DMS153 (cell line): ENCODE results near the gene BFSP1.

Source experiments
- DNase-seq: peaks from one replicate; lab custom pipeline; 2025; lab: John Stamatoyannopoulos, UW

BFSP1 gene

GRCh38 chr20:17530716-17531664 lies at the start of gene BFSP1:
BFSP1 (minus strand) TSS chr20:17531379; CDS start chr20:17531329, 50 bp downstream.
- DNase-seq = peak; percentile 69

GRCh38 chr20:17580895-17581294 lies 49.7 kb upstream of the BFSP1 start:
- no peak for DNase-seq

- DNase-seq = no peak
Observed at GRCh38 chr20:17579369-17580039, 48.3 kb upstream of the BFSP1 start.

DNA sequence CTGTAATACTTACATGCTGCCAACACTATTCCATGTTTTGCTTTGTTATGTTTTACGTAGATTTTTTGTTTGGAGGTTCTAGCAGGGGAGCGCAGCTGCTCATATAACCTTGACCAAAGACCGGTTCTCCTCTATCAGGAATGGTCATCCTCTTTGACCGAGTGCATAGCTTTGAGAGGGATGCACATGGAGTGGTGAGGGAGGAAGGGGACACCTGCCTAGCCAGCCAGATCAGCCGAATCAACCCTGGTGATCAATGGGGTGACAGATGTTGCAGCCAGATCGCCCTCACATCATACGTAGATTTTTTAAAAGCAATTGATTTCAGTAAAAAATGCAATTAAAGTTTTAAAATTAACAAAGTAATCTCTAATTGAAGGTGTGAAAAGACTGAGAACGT lies 45.0 kb upstream of the BFSP1 start:
- DNase-seq = no peak

GRCh38 chr20:17573463-17573862 lies 42.3 kb upstream of the BFSP1 start:
- no peak for DNase-seq

GRCh38 chr20:17572034-17572638 lies 41.0 kb upstream of the BFSP1 start:
- DNase-seq = peak; percentile 18

GRCh38 chr20:17571153-17571527 lies 40.0 kb upstream of the BFSP1 start:
- no peak for DNase-seq

- DNase-seq = peak; percentile 18
Observed at GRCh38 chr20:17570347-17571152, 39.4 kb upstream of the BFSP1 start.

GRCh38 chr20:17569616-17570346 lies 38.6 kb upstream of the BFSP1 start, which contains the start of gene DSTN:
DSTN (plus strand) TSS chr20:17570075; CDS start chr20:17570209, 134 bp downstream.
- peak; percentile 80 for DNase-seq

DNA sequence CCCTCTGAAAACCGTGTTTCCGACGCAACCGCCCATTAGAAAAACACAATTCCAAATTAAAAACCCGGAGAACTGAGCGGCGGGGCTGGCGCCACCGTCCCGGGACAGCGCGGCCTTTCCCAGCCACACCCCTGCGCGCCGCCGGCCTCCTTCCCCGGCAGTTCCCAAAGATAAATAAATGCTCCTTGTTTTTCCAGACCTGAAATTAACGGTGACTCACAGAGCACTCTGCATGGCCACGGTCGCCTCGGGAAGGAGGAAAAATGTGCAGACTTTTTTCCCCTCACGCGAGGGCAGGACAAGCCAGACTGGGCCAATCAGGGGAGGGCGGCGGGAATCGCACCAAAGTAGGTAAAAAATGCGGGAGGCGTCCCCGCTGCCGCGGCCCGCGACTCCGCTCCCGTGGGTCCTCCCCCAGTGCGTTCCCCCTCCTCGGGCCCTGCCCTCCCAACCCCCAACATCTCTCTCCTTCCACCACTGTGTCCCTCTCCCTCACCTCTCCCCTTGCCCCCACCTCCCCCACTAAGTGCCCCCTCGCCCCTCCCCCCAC lies 37.9 kb upstream of the BFSP1 start:
- DNase-seq = peak; percentile 65

DNA sequence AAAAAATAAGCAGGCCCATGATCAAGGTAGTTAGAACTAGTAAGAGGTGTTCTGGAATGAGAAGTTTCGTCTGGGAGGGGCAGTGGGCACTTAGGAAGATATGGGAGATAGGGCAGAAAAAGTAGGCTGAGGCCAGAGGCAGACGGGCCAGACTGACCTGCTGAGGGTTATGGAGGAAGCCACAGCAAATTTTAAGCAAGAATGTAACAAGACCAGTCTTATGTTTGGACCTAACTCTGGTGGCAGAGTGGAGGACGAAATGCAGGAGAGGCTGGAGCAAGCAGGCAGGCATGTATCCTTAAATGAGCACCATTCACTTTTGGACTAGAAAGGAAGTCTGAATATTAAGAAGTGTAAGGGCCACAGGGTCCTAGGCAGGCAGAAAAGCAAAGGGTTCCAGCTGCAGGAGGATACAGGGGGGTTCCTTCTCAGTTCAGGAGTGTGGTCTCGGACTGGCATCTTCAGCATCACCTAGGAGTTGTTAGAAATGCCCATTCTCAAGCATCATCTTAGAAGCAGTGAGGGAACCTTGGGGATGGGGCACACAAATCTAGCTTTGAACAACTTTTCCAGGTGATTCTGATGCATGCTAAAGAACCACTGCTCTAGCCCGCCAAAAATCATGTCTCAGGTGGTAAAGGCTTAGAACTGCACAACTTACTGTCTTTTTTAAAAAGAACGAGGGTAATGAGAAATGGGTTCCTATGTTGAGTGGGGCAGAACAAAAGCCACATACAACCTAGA lies 37.0 kb upstream of the BFSP1 start:
- DNase-seq = no peak

DNA sequence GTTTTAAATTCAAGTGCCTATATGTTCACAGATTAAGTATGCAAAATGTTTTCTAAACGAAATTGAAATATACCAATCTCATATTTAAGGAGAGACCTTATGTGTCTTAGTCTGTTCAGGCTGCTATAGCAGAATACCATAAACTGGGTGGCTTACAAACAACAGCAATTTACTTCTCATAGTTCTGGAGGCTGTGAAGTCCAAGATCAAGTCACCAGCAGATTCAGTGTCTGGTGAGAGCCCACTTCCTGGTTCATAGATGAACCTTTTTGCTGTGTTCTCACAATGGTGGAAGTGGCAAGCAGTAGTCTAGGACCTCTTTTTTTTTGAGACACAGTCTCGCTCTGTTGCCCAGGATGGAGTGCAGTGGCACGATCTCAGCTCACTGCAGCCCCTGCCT lies 35.2 kb upstream of the BFSP1 start:
- no peak for DNase-seq

GRCh38 chr20:17565169-17565845 lies 34.1 kb upstream of the BFSP1 start:
- no peak for DNase-seq

DNA sequence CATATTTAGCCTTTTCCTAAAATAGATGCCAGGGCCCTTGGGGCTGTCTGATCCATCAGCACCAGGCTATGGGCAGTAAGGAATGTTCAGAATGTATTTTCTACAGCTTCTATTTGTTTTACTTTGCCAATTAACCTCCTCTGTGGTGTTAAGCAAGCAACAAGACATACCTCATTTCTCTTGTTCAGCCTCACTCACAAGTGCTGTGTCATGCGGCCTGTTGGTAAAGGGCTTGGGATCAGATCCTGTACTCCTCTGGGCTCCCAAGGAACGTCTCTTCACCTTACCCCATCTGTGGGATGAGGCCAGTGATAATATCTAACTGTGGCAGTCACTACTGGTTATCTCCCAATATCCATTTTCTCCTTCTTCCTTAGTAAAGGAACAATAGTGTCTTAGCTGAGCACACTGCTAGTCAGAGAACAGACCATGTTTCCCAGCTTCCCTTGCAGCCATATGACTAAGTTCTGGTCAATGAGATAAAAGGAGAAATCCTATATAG lies 31.7 kb upstream of the BFSP1 start:
- DNase-seq = no peak

DNA sequence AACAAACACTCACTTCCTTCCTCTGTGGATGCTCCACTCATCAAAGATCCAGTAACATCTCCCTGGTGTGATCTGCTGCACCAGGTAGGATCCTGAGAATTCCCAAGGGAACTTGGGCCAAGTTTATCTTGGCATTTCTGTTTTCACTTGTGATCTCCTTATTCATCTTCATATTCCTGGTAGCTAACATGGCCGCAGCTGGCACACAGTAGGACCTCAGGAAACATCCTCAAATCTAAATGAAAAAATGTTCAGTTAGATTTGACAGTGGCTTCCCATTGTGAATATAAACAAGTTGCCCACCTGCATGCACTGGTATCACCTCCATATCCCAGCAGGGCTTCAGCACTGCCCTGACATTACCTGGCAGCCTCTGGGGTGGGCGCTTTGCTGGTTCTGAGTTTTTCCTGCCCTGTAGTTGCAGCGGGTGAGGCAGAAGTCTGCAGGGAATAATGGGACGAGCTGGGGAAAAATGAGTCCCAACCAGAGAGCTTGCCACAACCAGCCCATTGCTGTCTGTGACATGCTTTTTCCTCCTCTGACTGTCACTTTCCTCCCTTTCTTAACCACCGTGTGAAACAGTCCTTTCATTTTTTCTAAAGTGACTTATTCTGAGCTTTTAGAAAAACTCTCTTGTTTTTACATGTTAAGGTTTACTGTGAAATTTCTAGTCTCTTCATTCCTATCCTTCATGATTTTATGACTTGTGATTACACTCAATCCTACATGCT lies 29.3 kb upstream of the BFSP1 start:
- no peak for DNase-seq

- DNase-seq = no peak
Observed at GRCh38 chr20:17559338-17559737, 28.2 kb upstream of the BFSP1 start.

GRCh38 chr20:17558941-17559304 lies 27.7 kb upstream of the BFSP1 start:
- no peak for DNase-seq

- DNase-seq = peak; percentile 54
Observed at GRCh38 chr20:17558154-17558940, 27.2 kb upstream of the BFSP1 start.
